GM19468 (cell line): ENCODE data around the gene RYR2.

ENCODE experiments used
- ATAC-seq: cut with Tn5 transposase; IDR thresholded peaks from one replicate; pipeline ENCODE4 v1.9.1; 2021; ENCODE audit warnings: mild to moderate bottlenecking, moderate library complexity, moderate number of reproducible peaks; ENCODE audit not compliant: unreplicated experiment; ENCODE audit errors: extremely low read depth

The RYR2 gene

GRCh38 chr1:237181743-237182317 lies 139.8 kb downstream of the RYR2 start:
- ATAC-seq: no peak

- ATAC-seq: no peak
Observed at GRCh38 chr1:237183963-237184540, 142.1 kb downstream of the RYR2 start.

GRCh38 chr1:237186675-237187074 lies 144.7 kb downstream of the RYR2 start:
- no peak for ATAC-seq

GRCh38 chr1:237187842-237188241 lies 145.9 kb downstream of the RYR2 start:
- no peak for ATAC-seq

GRCh38 chr1:237191403-237191802 lies 149.4 kb downstream of the RYR2 start:
- ATAC-seq: no peak

GRCh38 chr1:237197470-237198425 lies 155.8 kb downstream of the RYR2 start:
- ATAC-seq: no peak

GRCh38 chr1:237199026-237199425 lies 157.0 kb downstream of the RYR2 start:
- ATAC-seq: no peak

- no peak for ATAC-seq
Observed at GRCh38 chr1:237201155-237201554, 159.2 kb downstream of the RYR2 start.

- no peak for ATAC-seq
Observed at GRCh38 chr1:237204841-237205240, 162.9 kb downstream of the RYR2 start.

- no peak for ATAC-seq
Observed at GRCh38 chr1:237205400-237206064, 163.5 kb downstream of the RYR2 start.

- no peak for ATAC-seq
Observed at GRCh38 chr1:237206065-237206414, 164.1 kb downstream of the RYR2 start.

GRCh38 chr1:237211031-237211430 lies 169.0 kb downstream of the RYR2 start:
- no peak for ATAC-seq

GRCh38 chr1:237211540-237211939 lies 169.6 kb downstream of the RYR2 start:
- no peak for ATAC-seq

- no peak for ATAC-seq
Observed at GRCh38 chr1:237219751-237220642, 178.0 kb downstream of the RYR2 start.

- ATAC-seq: no peak
Observed at GRCh38 chr1:237223419-237223818, 181.4 kb downstream of the RYR2 start.

GRCh38 chr1:237226177-237226944 lies 184.4 kb downstream of the RYR2 start:
- ATAC-seq: no peak

- ATAC-seq: no peak
Observed at GRCh38 chr1:237227476-237227875, 185.5 kb downstream of the RYR2 start.

GRCh38 chr1:237228421-237228820 lies 186.4 kb downstream of the RYR2 start:
- no peak for ATAC-seq

GRCh38 chr1:237229333-237229732 lies 187.3 kb downstream of the RYR2 start:
- no peak for ATAC-seq
